NCI-H82 (cell line): Measurements from ENCODE around the gene ABO.
"Not testable (repeated sequence)": the region's sequence is repeated elsewhere in the genome, so short reads cannot be mapped to it uniquely, and the experiment has no call there.

Source experiments
- DNase-seq: peaks from one replicate; lab custom pipeline; 2025; lab: John Stamatoyannopoulos, UW

The ABO gene

DNA sequence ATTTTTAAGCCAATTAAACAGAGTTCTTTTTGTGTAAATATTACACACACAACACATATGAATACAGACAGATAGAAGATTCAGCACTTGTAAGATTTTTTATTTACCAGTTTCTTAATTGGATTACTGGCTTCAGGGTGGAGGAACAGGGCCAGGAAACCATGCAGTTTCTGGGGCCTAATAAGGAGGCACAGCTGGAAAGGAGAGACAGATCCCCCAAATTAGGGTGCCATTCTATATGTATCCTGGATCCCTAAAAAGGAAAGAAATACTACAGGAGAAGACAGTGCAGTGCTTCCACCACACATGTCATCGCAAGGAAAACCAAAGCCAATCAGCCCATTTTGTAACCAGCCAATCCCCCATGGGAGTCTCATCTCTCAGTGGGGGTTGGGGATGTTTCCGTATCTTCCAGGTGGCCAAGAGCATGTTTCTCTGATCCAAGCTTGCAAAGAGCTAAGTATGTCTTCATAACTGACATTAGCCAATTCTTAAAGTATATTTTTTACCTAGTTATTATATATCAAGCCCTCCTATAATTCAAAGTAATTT lies 15.8 kb upstream of the ABO start:
- DNase-seq: no peak

- no peak for DNase-seq
Measured at GRCh38 chr9:133286523-133286922, 11.5 kb upstream of the ABO start.

- DNase-seq: no peak
Measured at GRCh38 chr9:133285252-133285775, 10.3 kb upstream of the ABO start.

GRCh38 chr9:133284362-133284761 lies 9.4 kb upstream of the ABO start:
- no peak for DNase-seq

- DNase-seq: not testable (repeated sequence)
Measured at GRCh38 chr9:133283255-133284032, 8.4 kb upstream of the ABO start.

DNA sequence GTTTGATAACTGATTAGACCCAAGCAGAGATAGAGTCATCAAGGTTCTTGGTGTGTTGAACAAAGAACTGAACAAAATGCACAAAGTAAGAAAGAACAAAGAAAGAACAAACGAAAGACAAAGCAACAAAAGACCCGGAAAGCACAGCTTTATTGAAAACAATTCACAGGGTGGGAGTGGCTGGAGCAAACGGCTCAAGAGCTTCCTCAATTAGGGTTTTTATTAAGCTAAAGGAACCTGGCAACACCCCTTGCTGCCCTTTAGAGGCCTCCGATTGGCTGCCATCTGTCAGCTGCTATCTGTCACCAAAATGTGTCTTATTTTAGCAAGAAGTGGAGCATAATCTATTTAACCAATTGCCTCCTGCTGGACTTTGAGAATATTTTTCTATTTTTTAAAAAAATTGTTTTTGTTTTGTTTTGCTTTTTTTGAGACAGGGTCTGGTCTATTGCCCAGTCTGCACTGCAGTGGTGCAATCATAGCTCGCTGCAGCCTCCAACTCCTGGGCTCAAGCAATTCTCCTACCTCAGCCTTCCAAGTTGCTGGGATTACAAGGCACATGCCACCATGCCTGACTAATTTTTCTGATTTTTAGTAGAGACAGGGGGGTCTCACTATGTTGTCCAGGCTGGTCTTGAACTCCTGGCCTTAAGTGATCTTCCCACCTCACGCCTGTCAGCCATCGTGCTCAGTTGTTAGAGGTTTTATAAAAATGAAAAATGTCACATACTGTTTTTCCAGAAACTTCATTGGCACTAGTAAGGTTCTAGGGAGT lies 7.7 kb upstream of the ABO start:
- DNase-seq: no peak

GRCh38 chr9:133280392-133280791 lies 5.4 kb upstream of the ABO start:
- DNase-seq: no peak

DNA sequence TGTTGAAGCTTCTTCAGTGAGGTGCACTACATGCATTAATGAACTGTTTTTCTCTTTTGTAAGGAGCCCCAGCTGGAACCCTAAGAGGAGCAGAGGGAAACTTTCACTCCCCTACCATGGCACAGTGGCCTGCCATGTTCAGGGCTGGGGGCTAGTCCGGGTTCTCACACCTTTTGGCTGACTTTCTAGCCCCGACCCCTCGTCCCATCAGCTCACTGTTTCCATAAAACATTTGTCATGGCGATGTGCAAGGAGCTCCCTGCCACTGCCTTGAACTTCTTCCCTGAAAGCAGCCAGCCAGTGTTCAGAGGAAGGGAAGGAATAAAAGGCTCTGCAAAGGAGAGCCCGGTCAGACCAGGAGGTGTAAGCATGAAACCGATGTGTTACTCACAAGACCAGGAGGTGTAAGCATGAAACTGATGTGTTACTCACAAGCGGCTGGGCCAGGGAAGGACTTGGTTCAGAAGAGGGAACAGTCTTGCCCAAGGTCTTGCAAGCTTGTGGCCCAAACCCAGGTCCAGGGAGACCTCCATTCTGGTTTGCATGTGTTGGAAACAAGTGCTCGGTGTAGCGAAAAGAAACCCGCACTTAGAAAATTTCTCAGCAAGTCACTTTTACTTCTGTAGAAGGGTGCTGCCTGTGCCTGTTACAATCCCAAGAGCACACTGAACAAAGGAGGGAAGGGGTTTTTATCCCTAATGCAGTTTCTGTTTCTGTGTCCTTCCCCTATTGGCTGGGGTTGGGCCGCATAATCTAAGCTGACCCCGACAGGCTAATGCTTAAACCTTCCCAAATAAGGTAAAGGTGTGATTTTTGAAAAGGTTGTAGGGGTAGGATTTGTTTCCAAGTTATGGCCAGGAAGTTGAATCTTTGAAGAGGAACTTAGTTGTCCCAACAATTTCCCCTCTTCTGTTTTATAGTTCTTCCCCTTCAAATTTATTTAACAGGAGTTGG lies 3.4 kb upstream of the ABO start:
- DNase-seq: no peak

GRCh38 chr9:133277467-133277866 lies 2.5 kb upstream of the ABO start:
- DNase-seq: no peak

DNA sequence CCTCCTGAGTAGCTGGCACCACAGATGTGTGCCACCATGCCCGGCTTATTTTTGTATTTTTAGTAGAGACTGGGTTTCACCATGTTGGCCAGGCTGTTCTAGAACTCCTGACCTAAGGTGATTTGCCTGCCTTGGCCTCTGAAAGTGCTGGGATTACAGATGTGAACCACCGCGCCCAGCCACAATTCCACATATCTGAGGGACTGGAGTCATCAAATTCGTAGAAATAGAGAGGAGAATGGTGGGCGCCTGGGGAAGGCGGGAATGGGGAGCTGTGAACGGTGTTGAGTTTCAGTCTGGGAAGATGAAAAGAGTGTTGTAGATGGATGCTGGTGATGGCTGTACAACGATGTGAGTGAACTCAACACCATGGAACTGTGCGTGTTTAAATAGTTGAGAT lies 1.9 kb upstream of the ABO start:
- no peak for DNase-seq

DNA sequence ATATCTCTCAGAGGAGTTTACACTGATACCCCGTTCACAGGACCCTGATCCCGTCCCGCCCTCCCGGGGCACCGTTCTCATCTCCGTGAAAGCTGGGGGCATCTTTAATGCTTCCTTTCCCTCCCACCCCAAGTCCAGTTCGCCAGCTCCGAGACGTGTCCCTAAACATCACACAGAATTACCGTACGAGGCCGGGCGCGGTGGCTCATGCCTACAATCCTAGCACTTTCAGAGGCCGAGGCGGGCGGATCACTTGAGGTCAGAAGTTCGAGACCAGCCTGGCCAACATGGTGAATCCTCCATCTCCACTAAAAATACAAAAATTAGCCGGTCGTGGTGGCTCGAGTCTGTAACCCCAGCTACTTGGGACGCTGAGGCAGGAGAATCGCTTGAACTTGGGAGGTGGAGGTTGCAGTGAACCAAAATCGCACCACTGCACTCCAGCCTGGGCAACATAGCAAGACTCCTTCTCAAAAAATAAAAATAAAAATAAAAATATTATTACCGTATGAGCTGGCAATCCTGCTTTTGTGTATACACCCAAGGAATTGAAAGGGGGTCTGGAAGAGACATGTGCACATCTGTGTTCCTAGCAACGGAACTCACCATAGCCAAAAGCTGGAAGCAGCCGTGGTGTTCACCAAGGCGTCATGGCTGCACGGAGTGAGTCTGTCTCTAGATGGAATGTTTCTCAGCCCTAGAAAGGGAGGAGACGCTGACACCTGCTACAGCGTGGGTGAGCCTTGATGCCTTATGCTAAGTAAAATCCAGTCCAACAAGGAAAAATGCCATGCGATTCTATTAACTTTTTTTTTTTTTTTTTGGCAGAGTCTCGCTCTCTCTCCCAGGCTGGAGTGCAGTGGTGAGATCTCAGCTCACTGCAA lies 1.2 kb upstream of the ABO start:
- no peak for DNase-seq

GRCh38 chr9:133274236-133275104 lies 531 bp downstream of the ABO start:
- no peak for DNase-seq

- DNase-seq: no peak
Measured at GRCh38 chr9:133273819-133274218, 1.2 kb downstream of the ABO start.

DNA sequence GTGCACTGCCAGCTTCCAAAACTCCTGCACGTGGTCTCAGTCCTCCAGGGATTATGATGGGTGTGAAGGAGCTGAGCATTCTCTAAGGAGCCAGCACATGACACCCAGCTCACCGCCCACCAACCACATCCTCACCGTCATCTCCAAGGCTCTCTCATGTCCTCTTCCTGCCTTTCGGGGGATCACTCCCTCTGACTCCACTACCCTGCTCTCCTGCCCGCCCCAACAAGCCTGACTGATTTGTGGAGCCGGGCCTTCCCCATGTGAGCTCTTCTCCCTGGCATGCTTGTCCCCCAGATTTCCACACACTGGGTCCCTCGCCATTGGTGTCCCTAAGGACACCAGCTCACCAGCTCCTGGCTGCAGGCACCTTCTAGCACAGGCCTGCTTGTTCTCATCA lies 1.9 kb downstream of the ABO start:
- no peak for DNase-seq

DNA sequence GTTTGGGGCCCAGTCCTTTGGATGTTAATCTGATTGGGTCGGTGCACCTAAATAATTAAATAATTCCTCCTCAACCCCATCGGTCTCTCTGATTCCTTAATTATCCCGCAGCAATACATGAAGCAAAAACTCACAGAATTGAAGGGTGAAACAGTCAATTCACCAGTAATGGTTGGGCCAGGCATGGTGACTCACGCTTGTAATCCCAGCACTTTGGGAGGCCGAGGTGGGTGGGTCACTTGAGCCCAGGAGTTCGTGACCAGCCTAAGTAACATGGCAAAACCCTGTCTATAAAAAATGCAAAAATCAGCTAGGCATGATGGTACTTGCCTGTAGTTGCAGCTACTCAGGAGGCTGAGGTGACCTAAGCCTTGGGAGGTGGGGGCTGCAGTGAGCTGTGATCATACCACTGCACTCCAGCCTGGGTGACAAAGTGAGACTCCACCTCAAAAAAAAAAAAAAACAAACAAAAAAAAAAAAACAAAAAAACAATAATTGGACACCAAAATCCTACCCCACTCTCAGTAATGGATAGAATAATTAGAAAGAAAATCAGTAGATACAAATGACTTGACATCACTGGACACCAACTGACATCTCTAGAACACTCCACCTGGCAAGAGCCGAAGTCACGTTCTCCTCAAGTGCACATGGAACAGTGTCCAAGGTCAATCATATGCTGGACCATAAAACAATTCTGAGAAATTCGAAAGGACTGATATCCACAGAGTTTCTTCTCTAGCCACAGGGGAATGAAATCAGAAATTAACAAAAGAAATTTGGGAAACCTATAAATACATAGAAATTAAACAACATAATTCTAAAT lies 5.3 kb downstream of the ABO start:
- no peak for DNase-seq

GRCh38 chr9:133269136-133269535 lies 5.9 kb downstream of the ABO start:
- DNase-seq: not testable (repeated sequence)

DNA sequence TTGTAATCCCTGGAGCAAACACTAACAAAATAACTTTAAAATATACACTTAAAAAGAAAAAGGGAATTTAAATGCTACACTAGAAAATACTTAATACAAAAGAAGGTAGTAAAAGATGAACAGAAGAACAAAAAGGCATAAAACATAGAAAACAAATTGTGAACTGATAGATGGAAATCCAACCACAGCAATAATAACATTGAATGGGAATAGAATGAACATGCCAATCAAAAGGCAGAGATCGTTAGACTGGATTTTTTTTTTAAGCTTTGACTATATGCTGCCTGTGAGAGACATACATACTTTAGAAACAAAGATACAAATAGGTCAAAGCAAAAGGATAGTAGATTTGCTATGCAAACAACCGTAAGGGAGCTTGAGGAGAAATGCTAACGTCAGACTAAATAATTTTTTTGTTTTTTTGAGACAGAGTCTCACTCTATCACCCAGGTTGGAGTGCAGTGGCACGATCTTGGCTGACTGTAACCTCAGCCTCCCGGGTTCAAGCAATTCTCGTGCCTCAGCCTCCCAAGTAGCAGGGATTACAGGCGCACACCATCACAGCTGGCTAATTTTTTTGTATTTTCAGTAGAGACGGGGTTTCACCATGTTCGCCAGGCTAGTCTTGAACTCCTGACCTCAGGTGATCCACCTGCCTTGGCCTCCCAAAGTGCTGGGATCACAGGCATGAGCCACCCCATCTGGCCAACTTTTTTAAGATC lies 6.5 kb downstream of the ABO start:
- no peak for DNase-seq

DNA sequence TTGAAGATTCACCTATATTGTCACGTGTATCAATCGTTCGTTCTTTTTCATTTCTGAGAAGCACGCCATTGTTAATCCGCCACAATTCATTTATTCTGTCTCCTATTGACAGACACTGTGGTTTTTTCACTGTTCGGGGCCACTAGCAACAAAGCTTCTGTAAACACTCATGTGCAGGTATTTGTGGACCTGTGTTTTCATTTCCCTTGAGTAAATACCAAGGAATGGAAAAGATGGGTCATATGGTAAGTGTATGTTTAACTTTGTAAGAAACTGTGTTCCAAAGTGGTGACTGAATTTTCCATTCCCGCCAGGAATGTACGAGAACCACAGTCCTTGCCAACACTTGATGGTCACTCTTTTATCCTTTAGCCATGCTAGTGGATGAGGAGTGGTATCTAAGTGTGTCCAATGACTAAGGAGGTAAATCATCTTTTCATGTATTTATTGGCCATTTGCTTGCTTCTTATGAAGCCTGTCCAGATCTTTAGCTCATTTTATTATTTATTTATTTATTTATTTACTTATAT lies 10.7 kb downstream of the ABO start:
- DNase-seq: no peak
